HepG2 (cell line): ENCODE results near the gene DBN1. TPM values are rescaled to one million over a fixed set of nuclear protein-coding genes. Genes with fewer than 3 reads are reported as not detected.

Experiments used
- ATAC-seq: fragments of 200-7000 bp; cut with Tn5 transposase; 3 replicates; pipeline ENCODE4 v1.9.1; 2020; ENCODE audit warnings: mild to moderate bottlenecking, moderate library complexity
- BruUV-seq: library from RNA; stranded (reverse); fragments of 400-500 nt; replicated peaks from 2 replicates; lab custom pipeline; 2021; lab: Mats Ljungman, UMichigan
- CTCF ChIA-PET: fragments of 300-600 bp; formaldehyde crosslinking; extraction: SDS; loops from one replicate; lab custom pipeline; 2021; ENCODE audit warnings: low total read pairs, inconsistent platforms, low intra/inter-chr PET ratio; lab: Yijun Ruan, JAX
- POLR2A ChIA-PET: fragments of 350-600 bp; sonication (Branson Sonifier 250); formaldehyde crosslinking; loops from one replicate; lab custom pipeline; 2020; ENCODE audit warnings: antibody characterized with exemption, inconsistent platforms; lab: Yijun Ruan, JAX
- DNase-seq: peaks from one replicate; pipeline ENCODE4 v3.0.0-alpha.2; 2015; ENCODE audit warnings: low spot score
- FAIRE-seq: peaks from 3 replicates; lab custom pipeline; 2011; peaks lifted over from hg19 to GRCh38; lab: Jason Lieb, UNC
- H2AFZ ChIP-seq: one replicate; pipeline ENCODE4 v1.6.1; 2011; ENCODE audit warnings: low read length, inconsistent platforms
- H3K27ac ChIP-seq: fragments of 300-600 bp; 3 replicates; pipeline ENCODE4 v1.8.0; 2011; ENCODE audit warnings: mixed run types, mild to moderate bottlenecking, mixed read lengths, low read length, inconsistent platforms; ENCODE audit not compliant: insufficient read depth; ENCODE audit errors: extremely low read length
- H3K27me3 ChIP-seq, 2 experiments: fragments of 200-600 bp in 1 of 2; 2 replicates in 1 of 2; 3 replicates in 1 of 2; pipeline versions ENCODE4 v1.6.0 to v1.8.0; 2011; ENCODE audit warnings: low read length in 2 of 2, mild to moderate bottlenecking in 2 of 2, moderate library complexity in 2 of 2, inconsistent platforms in 1 of 2; ENCODE audit not compliant: insufficient read depth in 2 of 2, control insufficient read depth in 1 of 2
- H3K36me3 ChIP-seq, 2 experiments: fragments of 200-600 bp in 1 of 2; replicated peaks in 1 of 2; 2 replicates in 1 of 2; 3 replicates in 1 of 2; pipeline versions ENCODE4 v1.5.1 to v1.8.0; 2011; ENCODE audit warnings: low read length in 2 of 2, inconsistent platforms in 1 of 2; ENCODE audit not compliant: insufficient read depth in 2 of 2, control insufficient read depth in 1 of 2
- H3K4me1 ChIP-seq: 2 replicates; pipeline ENCODE4 v1.5.1; 2012; ENCODE audit warnings: low read length, inconsistent platforms; ENCODE audit not compliant: insufficient read depth
- H3K4me2 ChIP-seq: 2 replicates; pipeline ENCODE4 v1.6.0; 2011; ENCODE audit warnings: low read depth, low read length, inconsistent platforms
- H3K4me3 ChIP-seq, 3 experiments: fragments of 200-600 bp in 1 of 3; sonication (generic), shearing (Covaris generic) in 1 of 3; replicated peaks in 1 of 3; 2 replicates each; pipeline ENCODE4 v1.5.1; 2011 to 2016; ENCODE audit warnings: low read length in 3 of 3, inconsistent platforms in 2 of 3, low read depth in 2 of 3, mild to moderate bottlenecking in 2 of 3, control low read depth in 1 of 3, mixed read lengths in 1 of 3; ENCODE audit not compliant: insufficient read depth in 1 of 3
- H3K79me2 ChIP-seq: one replicate; pipeline ENCODE4 v1.6.1; 2011; ENCODE audit warnings: low read length, inconsistent platforms; ENCODE audit not compliant: insufficient read depth
- H3K9ac ChIP-seq: 2 replicates; pipeline ENCODE4 v1.6.0; 2011; ENCODE audit warnings: mild to moderate bottlenecking, low read depth, low read length, inconsistent platforms; ENCODE audit not compliant: insufficient read depth
- H3K9me3 ChIP-seq: 2 replicates; pipeline ENCODE4 v1.5.1; 2012; ENCODE audit warnings: mild to moderate bottlenecking, low read length
- H4K20me1 ChIP-seq: 2 replicates; pipeline ENCODE4 v1.6.0; 2011; ENCODE audit warnings: inconsistent platforms, mild to moderate bottlenecking, low read length, moderate library complexity; ENCODE audit not compliant: insufficient read depth
- CREB3 ChIP-seq: sonication (generic); formaldehyde crosslinking; IDR thresholded peaks from 2 replicates; pipeline ENCODE4 v1.5.0; 2020; ENCODE audit warnings: missing genetic modification reagents
- EHMT2 ChIP-seq: fragments of 200-600 bp; sonication (generic); IDR thresholded peaks from 2 replicates; pipeline ENCODE4 v1.7.0; 2017; ENCODE audit warnings: antibody characterized with exemption, low read depth, low read length, borderline replicate concordance
- FOXA3 ChIP-seq: IDR thresholded peaks from 2 replicates; pipeline ENCODE4 v1.6.1; 2016; ENCODE audit warnings: missing genetic modification reagents, missing compliant biosample characterization
- GPN1 ChIP-seq: sonication (generic); formaldehyde crosslinking; IDR thresholded peaks from 2 replicates; pipeline ENCODE4 v1.5.1; 2020; ENCODE audit warnings: missing genetic modification reagents, borderline replicate concordance
- MBNL3 ChIP-seq: fragments of 250-450 bp; sonication (Bioruptor Pico); conservative IDR thresholded peaks from 2 replicates; pipeline ENCODE4 v1.8.0; 2022; ENCODE audit warnings: mild to moderate bottlenecking, inconsistent platforms
- MXD1 ChIP-seq: sonication (generic); formaldehyde crosslinking; IDR thresholded peaks from 2 replicates; pipeline ENCODE4 v1.4.0; 2020; ENCODE audit warnings: mild to moderate bottlenecking, missing genetic modification reagents
- PREB ChIP-seq: sonication (generic); formaldehyde crosslinking; IDR thresholded peaks from 2 replicates; pipeline ENCODE4 v1.4.0; 2020; ENCODE audit warnings: missing genetic modification reagents
- RBM22 ChIP-seq: fragments of 200-400 bp; formaldehyde crosslinking; optimal IDR thresholded peaks from 2 replicates; pipeline ENCODE3; 2017; ENCODE audit warnings: mild to moderate bottlenecking, low read length, moderate library complexity
- STAG1 ChIP-seq: sonication (generic); formaldehyde crosslinking; IDR thresholded peaks from 2 replicates; pipeline ENCODE4 v1.4.0; 2020; ENCODE audit warnings: missing genetic modification reagents
- ZKSCAN1 ChIP-seq: fragments of 150-350 bp; IDR thresholded peaks from 2 replicates; pipeline ENCODE4 v1.6.1; 2014; ENCODE audit warnings: low read length
- ZNF12 ChIP-seq: sonication (generic); formaldehyde crosslinking; IDR thresholded peaks from 2 replicates; pipeline ENCODE4 v1.5.0; 2020; ENCODE audit warnings: missing genetic modification reagents
- WGBS: methylation state at CpG from one replicate; pipeline ENCODE4 v1.1.6; 2017; ENCODE audit warnings: low lambda C conversion rate; 5-methylcytosine and 5-hydroxymethylcytosine counted together
- in situ Hi-C: cut with HindIII; loops from 2 replicates; pipeline ENCODE4 v1.10.0; 2017; ENCODE audit warnings: low pct_unique_long_range_greater_than_20kb; ENCODE audit not compliant: extremely low pct_ligation_motif_present
- intact Hi-C: fragments of 100-400 bp; cut with micrococcal nuclease; formaldehyde crosslinking; loops from one replicate; pipeline ENCODE4 v1.10.0; 2022; ENCODE audit not compliant: unreplicated experiment
- polyA plus RNA-seq, 8 experiments: library from polyadenylated mRNA; depleted of rRNA in 3 of 8; stranded (reverse) in 7 of 8; unstranded in 1 of 8; fragments of >200 nt; fragmentation: Illumina TruSeq in 4 of 8; extraction: Trizol in 4 of 8; gene quantifications; 2 replicates each; pipeline versions ENCODE4 v1.2.1 to v1.2.3, GENCODE V29; 2011 to 2016; ENCODE audit warnings: low read depth in 4 of 8, missing spikeins in 1 of 8, mixed read lengths in 1 of 8; ENCODE audit not compliant: insufficient read depth in 1 of 8
- total RNA-seq, 5 experiments: library from RNA; depleted of rRNA; stranded (reverse); fragments of >200 nt; fragmentation: Illumina TruSeq; extraction: Trizol; gene quantifications; 2 replicates each; pipeline ENCODE4 v1.2.3, GENCODE V29; 2016; ENCODE audit warnings: low read depth in 1 of 5

The DBN1 gene
- total and polyA plus RNA-seq, 2 of the 13 experiments (the other 11 are each of a cell fraction or from before 2014, with no cell fraction given): 27.0 to 37.3 TPM

- Histone ChIP-seq H3K4me1 (peaks cover 30% of the 10 kb centered on the region), H3K27me3 (no peaks in the 10 kb centered on the region), H2AFZ (no peak overlapping the region), H3K36me3 (peaks cover 8 to 17% of the 10 kb centered on the region in 2 experiments; a peak in 4 of 5 replicates), H3K4me2 (no peak overlapping the region), H3K9ac (no peak overlapping the region), H3K9me3 (no peaks in the 10 kb centered on the region), H3K4me3 (no peak overlapping the region), H3K27ac (no peak overlapping the region), H3K79me2 (no peaks in the 10 kb centered on the region)
- ATAC-seq (no peak), DNase-seq (no peak), FAIRE-seq (no peak)
- CTCF ChIA-PET: no interaction called here
- intact Hi-C loops: no loop called here
- BruUV-seq: no TSS peak
- POLR2A ChIA-PET: interaction anchor here (0.8 kb wide), 1 partner anchor 8 kb away, joined by 3 read pairs; no protein-coding TSS in a partner anchor
- in situ Hi-C loops: no loop called here
- WGBS: 99% methylated on average over 4 of the region's 4 CpGs
- TF ChIP-seq EHMT2 (no peak), STAG1 (CRISPR knock-in tag) (no peak), PREB (CRISPR knock-in tag) (no peak), RBM22 (peak; percentile 64), MBNL3 (CRISPR knock-in tag) (no peak), CREB3 (CRISPR knock-in tag) (no peak), ZKSCAN1 (no peak), ZNF12 (0 out of 2 replicates have a peak, but pooled peaks have one; percentile 53), MXD1 (CRISPR knock-in tag) (no peak), GPN1 (CRISPR knock-in tag) (no peak), FOXA3 (CRISPR knock-in tag) (no peak)
- TF ChIP-seq, all 625 proteins: peak for 2
- peaks cover under 1% of the 10 kb centered on the region; the same call in 1 of the 2 replicates for H4K20me1 ChIP-seq
Observed at GRCh38 chr5:177439518-177440053, 33.8 kb downstream of the DBN1 start.
